HAP-1 (cell line): ENCODE measurements around the gene VWA5B2.

Experiments
- DNase-seq, 2 experiments: peaks; one replicate each; pipeline ENCODE4 v3.0.0-alpha.2; 2016 to 2020; ENCODE audit warnings: low spot score in 2 of 2
- H3K27me3 ChIP-seq: fragments of 250-450 bp; sonication (Bioruptor Pico); 2 replicates; pipeline ENCODE4 v1.5.1; 2020; ENCODE audit warnings: low read depth, mild to moderate bottlenecking, moderate library complexity
- H3K36me3 ChIP-seq: fragments of 250-450 bp; sonication (Bioruptor Pico); replicated peaks from 2 replicates; pipeline ENCODE4 v1.5.1; 2020; ENCODE audit warnings: mild to moderate bottlenecking
- H3K4me1 ChIP-seq: fragments of 250-450 bp; sonication (Bioruptor Pico); 2 replicates; pipeline ENCODE4 v1.5.1; 2020; ENCODE audit warnings: mild to moderate bottlenecking
- H3K4me3 ChIP-seq: fragments of 250-450 bp; sonication (Bioruptor Pico); 2 replicates; pipeline ENCODE4 v1.5.1; 2020; ENCODE audit warnings: mild to moderate bottlenecking, moderate library complexity
- H3K9me3 ChIP-seq: fragments of 250-450 bp; sonication (Bioruptor Pico); 2 replicates; pipeline ENCODE4 v1.5.1; 2020; ENCODE audit warnings: mild to moderate bottlenecking, moderate library complexity
- in situ Hi-C: fragments of 300-500 bp; cut with MboI; formaldehyde crosslinking; loops from 3 replicates; pipeline ENCODE4 v1.14.3; 2020; ENCODE audit warnings: low sequenced_read_pairs, inconsistent platforms, mixed read lengths

The VWA5B2 gene

GRCh38 chr3:184198509-184198908, 30.9 kb upstream of the VWA5B2 start:
- in situ Hi-C loops, result no loop called here
- peaks cover 3% of the 10 kb centered on the region for H3K4me1 ChIP-seq
- H3K27me3 ChIP-seq, result no peaks in the 10 kb centered on the region
- H3K36me3 ChIP-seq, result peaks cover 16% of the 10 kb centered on the region
- H3K4me3 ChIP-seq, result no peak overlapping the region
- no peaks in the 10 kb centered on the region for H3K9me3 ChIP-seq
- no peak for DNase-seq

DNA sequence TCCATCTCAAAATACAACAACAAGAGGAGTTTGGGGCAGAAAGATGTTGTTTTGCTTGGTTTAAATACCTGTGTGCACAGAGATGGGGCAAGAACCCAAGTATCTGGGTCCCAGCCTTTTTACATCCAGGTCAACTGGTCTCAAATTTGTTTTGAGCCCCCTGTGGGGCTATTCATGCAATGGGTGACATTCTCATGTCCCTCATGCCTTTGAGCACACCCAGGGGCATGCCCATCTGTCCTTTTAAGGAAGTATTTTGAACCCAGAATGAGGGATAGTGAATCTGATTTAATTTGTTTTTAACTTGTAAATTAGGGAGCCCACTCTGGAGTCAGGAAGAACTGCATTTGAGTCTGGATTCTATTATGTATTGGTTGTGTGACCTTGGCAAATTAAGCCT, 28.6 kb upstream of the VWA5B2 start:
- no peaks in the 10 kb centered on the region for H3K27me3 ChIP-seq
- no peaks in the 10 kb centered on the region for H3K36me3 ChIP-seq
- H3K4me1 ChIP-seq, result peaks cover 3% of the 10 kb centered on the region
- in situ Hi-C loops, result no loop called here
- peak in 1 of 2 experiments; percentile 21 for DNase-seq
- H3K9me3 ChIP-seq, result no peaks in the 10 kb centered on the region
- no peak overlapping the region for H3K4me3 ChIP-seq

GRCh38 chr3:184203526-184203925, 25.9 kb upstream of the VWA5B2 start:
- H3K4me3 ChIP-seq, result no peak overlapping the region
- H3K4me1 ChIP-seq, result peaks cover 3% of the 10 kb centered on the region
- DNase-seq, result no peak
- no peaks in the 10 kb centered on the region for H3K9me3 ChIP-seq
- no peaks in the 10 kb centered on the region for H3K36me3 ChIP-seq
- peaks cover 11% of the 10 kb centered on the region; the same call in 1 of the 2 replicates for H3K27me3 ChIP-seq
- in situ Hi-C loops, result no loop called here

- Histone ChIP-seq H3K27me3 (peaks cover 11% of the 10 kb centered on the region; the same call in 1 of the 2 replicates), H3K9me3 (no peaks in the 10 kb centered on the region), H3K36me3 (no peaks in the 10 kb centered on the region), H3K4me3 (no peak overlapping the region), H3K4me1 (no peaks in the 10 kb centered on the region)
- no peak for DNase-seq
- in situ Hi-C loops, result no loop called here
These were observed 20.1 kb upstream of the VWA5B2 start for GRCh38 chr3:184209146-184209923.

- Histone ChIP-seq H3K4me3 (no peak overlapping the region), H3K36me3 (no peaks in the 10 kb centered on the region)
- in situ Hi-C loops, result no loop called here
These were observed 18.1 kb upstream of the VWA5B2 start for GRCh38 chr3:184211297-184211696.

GRCh38 chr3:184211718-184212117, 17.7 kb upstream of the VWA5B2 start:
- H3K9me3 ChIP-seq, result no peaks in the 10 kb centered on the region
- no peaks in the 10 kb centered on the region for H3K4me1 ChIP-seq
- peaks cover 9% of the 10 kb centered on the region; the same call in 1 of the 2 replicates for H3K27me3 ChIP-seq
- H3K4me3 ChIP-seq, result no peak overlapping the region
- no peaks in the 10 kb centered on the region for H3K36me3 ChIP-seq
- in situ Hi-C loops, result no loop called here
- DNase-seq, result no peak

More at GRCh38 chr3:184211297-184211696, 18.1 kb upstream of the VWA5B2 start:
- Histone ChIP-seq H3K9me3 (no peaks in the 10 kb centered on the region), H3K4me1 (no peaks in the 10 kb centered on the region), H3K27me3 (peaks cover 11% of the 10 kb centered on the region; the same call in 1 of the 2 replicates)
- no peak for DNase-seq

DNA sequence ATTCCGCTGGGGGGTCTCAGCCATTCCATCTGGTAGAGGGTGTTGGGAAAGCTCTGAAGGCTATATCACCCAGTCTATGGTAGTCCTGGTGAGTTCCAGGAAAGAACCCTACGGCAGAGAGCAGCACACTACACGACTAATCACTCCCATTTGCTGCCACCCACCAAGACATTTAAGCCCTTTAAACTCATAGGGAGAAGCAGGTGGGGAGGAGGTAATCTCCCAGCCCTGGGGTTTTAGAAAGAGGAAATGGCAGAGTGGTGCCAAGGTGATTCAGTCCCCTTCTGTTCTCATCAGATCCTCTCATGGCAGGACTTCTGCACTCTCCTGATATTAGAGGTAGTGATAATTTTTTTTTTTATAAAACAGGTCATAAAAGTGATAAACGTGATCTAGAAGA, 10.6 kb upstream of the VWA5B2 start:
- Histone ChIP-seq H3K4me3 (no peak overlapping the region), H3K36me3 (no peaks in the 10 kb centered on the region), H3K9me3 (no peaks in the 10 kb centered on the region), H3K4me1 (no peaks in the 10 kb centered on the region), H3K27me3 (no peaks in the 10 kb centered on the region; the same call in 1 of the 2 replicates)
- DNase-seq, result no peak
- in situ Hi-C loops, result no loop called here

GRCh38 chr3:184222521-184222920, 6.9 kb upstream of the VWA5B2 start:
- no peaks in the 10 kb centered on the region for H3K9me3 ChIP-seq
- H3K4me1 ChIP-seq, result no peaks in the 10 kb centered on the region
- no peak overlapping the region for H3K4me3 ChIP-seq
- DNase-seq, result no peak
- H3K27me3 ChIP-seq, result peaks cover 2% of the 10 kb centered on the region; the same call in 1 of the 2 replicates
- in situ Hi-C loops, result no loop called here
- no peaks in the 10 kb centered on the region for H3K36me3 ChIP-seq

GRCh38 chr3:184223946-184224345, 5.4 kb upstream of the VWA5B2 start:
- Histone ChIP-seq H3K4me1 (no peaks in the 10 kb centered on the region), H3K27me3 (peaks cover 2% of the 10 kb centered on the region; the same call in 1 of the 2 replicates), H3K4me3 (no peak overlapping the region), H3K36me3 (no peaks in the 10 kb centered on the region), H3K9me3 (no peaks in the 10 kb centered on the region)
- in situ Hi-C loops, result no loop called here
- no peak for DNase-seq

DNA sequence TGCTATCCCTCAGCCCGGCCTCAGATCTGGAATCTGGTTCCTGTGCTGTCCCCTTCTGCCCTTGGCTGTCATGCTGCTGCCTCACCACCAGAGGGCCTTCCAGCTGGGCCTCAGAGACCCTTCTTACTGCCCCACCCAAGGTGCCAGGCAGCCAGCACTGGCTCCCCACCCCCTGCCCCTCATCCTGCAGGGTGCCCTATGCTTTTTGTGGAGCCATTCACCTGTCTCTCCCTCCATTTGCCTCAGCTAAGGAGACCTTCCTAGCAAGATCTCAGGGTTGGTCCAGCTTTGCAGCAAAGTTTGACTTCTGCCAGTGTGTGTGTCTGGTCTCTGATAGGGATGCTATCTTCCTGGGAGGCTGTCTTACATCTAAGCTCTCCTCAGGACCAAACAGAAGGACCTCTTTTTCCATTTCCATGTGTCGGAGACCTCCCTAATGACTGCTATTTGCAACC, 1.9 kb upstream of the VWA5B2 start:
- Histone ChIP-seq H3K4me1 (no peaks in the 10 kb centered on the region), H3K9me3 (no peaks in the 10 kb centered on the region), H3K4me3 (no peak overlapping the region), H3K36me3 (no peaks in the 10 kb centered on the region), H3K27me3 (peaks cover 6% of the 10 kb centered on the region)
- in situ Hi-C loops, result no loop called here
- DNase-seq, result peak; percentile 21 to 70

DNA sequence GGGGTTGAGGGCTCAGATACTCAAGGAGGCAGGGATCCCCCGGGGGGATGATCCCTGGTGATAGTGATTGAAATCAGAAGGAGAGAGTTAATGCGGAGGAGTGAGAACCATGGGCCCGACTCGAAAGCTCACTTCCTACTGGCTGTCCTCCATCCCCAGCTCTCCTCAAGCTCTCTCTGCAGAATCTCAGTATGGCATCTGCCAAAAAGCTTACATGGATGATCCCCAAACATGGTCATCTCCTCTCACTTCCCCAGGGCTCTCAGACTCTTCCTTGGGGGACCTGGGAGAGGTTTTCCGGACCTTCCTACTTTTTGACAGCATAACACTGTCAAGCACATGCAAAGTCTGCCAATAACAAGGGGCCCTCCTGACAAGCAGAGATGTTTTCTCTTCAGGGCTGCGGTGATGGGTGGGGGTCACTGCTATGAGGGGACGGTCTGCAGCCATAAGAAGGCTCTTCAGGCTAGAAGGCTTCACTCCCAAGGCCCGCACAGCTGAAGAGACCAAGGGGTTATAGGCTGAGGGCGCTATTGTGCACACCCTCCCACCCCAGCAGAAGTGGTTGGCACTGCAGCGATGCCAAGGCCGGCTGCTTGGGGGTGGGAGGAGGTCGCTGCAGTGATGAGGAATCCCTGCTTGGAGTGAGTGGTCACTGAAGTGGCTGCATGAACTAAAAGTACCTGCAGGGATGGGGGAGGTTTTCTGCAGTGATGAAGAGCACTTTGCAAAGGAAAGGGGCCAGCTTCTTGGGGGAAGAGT, 828 bp upstream of the VWA5B2 start:
- Histone ChIP-seq H3K4me3 (no peak overlapping the region), H3K9me3 (no peaks in the 10 kb centered on the region), H3K27me3 (peaks cover 6% of the 10 kb centered on the region), H3K4me1 (no peaks in the 10 kb centered on the region), H3K36me3 (no peaks in the 10 kb centered on the region)
- DNase-seq, result no peak
- in situ Hi-C loops, result no loop called here

GRCh38 chr3:184230081-184230602, 757 bp downstream of the VWA5B2 start:
- Histone ChIP-seq H3K4me3 (peak overlapping the region; percentile 63), H3K27me3 (peaks cover 6% of the 10 kb centered on the region), H3K9me3 (no peaks in the 10 kb centered on the region), H3K36me3 (no peaks in the 10 kb centered on the region), H3K4me1 (no peaks in the 10 kb centered on the region)
- no peak for DNase-seq
- in situ Hi-C loops, result no loop called here

DNA sequence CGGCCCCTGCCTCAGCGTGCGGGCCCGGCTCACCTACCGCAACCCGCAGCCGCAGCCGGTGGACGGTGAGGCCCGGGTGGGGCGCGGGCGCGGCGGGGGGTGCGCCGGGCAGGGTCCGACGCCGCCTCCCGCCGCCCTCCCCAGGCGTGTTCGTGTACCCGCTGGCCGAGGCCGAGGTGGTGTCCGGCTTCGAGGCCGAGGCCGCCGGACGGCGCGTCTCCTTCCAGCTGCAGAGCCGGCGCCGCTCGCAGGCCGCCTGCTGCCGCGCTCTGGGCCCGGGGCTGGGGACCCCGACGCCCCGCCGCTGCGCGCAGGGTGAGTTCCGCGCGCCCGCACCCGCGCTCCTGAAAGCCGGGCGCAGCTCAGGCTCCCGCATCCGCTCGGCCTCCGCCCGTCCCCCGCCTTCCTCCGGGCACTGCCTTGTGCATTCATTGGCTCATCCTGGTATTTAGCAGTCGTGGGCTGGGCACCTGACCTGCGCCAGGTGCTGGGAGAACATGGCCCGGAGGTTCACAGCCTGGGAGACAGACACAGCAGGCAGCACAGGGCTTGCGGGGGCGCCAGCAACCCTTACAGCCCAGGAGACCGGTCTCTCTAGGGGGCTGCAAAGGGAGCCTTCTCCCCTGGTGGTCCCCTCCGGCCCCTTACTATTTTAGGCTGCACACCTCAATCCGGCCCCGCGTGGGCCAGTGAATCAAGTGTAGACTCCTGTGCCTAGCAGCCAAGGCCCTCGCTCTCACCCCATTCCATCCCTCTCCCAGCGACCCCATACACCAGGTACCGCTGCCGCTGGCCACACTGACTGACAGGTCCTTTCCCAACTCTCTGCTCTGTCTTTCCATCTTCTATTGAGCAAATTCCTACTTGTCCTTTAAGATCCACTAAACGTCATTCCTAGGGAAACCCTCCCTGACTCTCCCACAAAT, 1.5 kb downstream of the VWA5B2 start:
- no peak for DNase-seq
- Histone ChIP-seq H3K4me3 (peak overlapping the region; percentile 63; the same call in 1 of the 2 replicates), H3K9me3 (no peaks in the 10 kb centered on the region), H3K36me3 (no peaks in the 10 kb centered on the region), H3K4me1 (no peaks in the 10 kb centered on the region), H3K27me3 (peaks cover 4% of the 10 kb centered on the region)
- in situ Hi-C loops, result no loop called here
